SJCRH30 (cell line): ENCODE data around the gene HNRNPR. TPM values are rescaled to one million over a fixed set of nuclear protein-coding genes. Genes with fewer than 3 reads are reported as not detected.

Experiments used
- DNase-seq, 2 experiments: peaks; one replicate each; pipeline ENCODE4 v3.0.0-alpha.2; 2015 to 2020
- H3K27ac ChIP-seq: fragments of 250-450 bp; sonication (Bioruptor Pico); 2 replicates; pipeline ENCODE4 v1.5.1; 2020; ENCODE audit warnings: mild to moderate bottlenecking, moderate library complexity
- H3K27me3 ChIP-seq: fragments of 250-450 bp; sonication (Bioruptor Pico); 2 replicates; pipeline ENCODE4 v1.5.1; 2020; ENCODE audit warnings: mild to moderate bottlenecking, moderate library complexity
- H3K36me3 ChIP-seq: fragments of 250-450 bp; sonication (Bioruptor Pico); 2 replicates; pipeline ENCODE4 v1.5.1; 2020; ENCODE audit warnings: mild to moderate bottlenecking, moderate library complexity
- H3K4me1 ChIP-seq: fragments of 250-450 bp; sonication (Bioruptor Pico); 2 replicates; pipeline ENCODE4 v1.5.1; 2020; ENCODE audit warnings: mild to moderate bottlenecking, moderate library complexity
- H3K4me3 ChIP-seq: fragments of 250-450 bp; sonication (Bioruptor Pico); 2 replicates; pipeline ENCODE4 v1.5.1; 2020; ENCODE audit warnings: mild to moderate bottlenecking, moderate library complexity
- H3K9me3 ChIP-seq: fragments of 250-450 bp; sonication (Bioruptor Pico); replicated peaks from 2 replicates; pipeline ENCODE4 v1.5.1; 2020; ENCODE audit warnings: mild to moderate bottlenecking, moderate library complexity
- total RNA-seq: library from RNA; depleted of rRNA; stranded (reverse); fragments of >200 nt; shearing (Covaris generic); gene quantifications from 2 replicates; pipeline ENCODE4 v1.2.3, GENCODE V29; 2014

HNRNPR gene
- total RNA-seq, 1 experiment from 2014 or later = 380 TPM

- Histone ChIP-seq H3K27ac (no peak overlapping the region), H3K4me3 (no peak overlapping the region), H3K9me3 (peaks cover 29% of the 10 kb centered on the region), H3K4me1 (peaks cover 3% of the 10 kb centered on the region; the same call in 1 of the 2 replicates), H3K27me3 (no peaks in the 10 kb centered on the region), H3K36me3 (peaks cover 32% of the 10 kb centered on the region)
- DNase-seq = no peak
Measured at GRCh38 chr1:23357138-23357908, 13.2 kb upstream of the HNRNPR start.

- Histone ChIP-seq H3K4me3 (no peak overlapping the region), H3K9me3 (peaks cover 22% of the 10 kb centered on the region), H3K4me1 (peaks cover 8% of the 10 kb centered on the region; the same call in 1 of the 2 replicates), H3K27ac (no peak overlapping the region), H3K36me3 (peaks cover 25% of the 10 kb centered on the region), H3K27me3 (no peaks in the 10 kb centered on the region)
- DNase-seq = no peak
Measured at GRCh38 chr1:23356471-23357137, 12.5 kb upstream of the HNRNPR start.

GRCh38 chr1:23354245-23354644 is 10.2 kb upstream of the HNRNPR start:
- no peaks in the 10 kb centered on the region; the same call in 1 of the 2 replicates for H3K9me3 ChIP-seq
- H3K4me1 ChIP-seq = peaks cover 8% of the 10 kb centered on the region; the same call in 1 of the 2 replicates
- no peak overlapping the region for H3K27ac ChIP-seq
- no peak for DNase-seq
- H3K36me3 ChIP-seq = peaks cover 3% of the 10 kb centered on the region
- H3K4me3 ChIP-seq = no peak overlapping the region
- H3K27me3 ChIP-seq = no peaks in the 10 kb centered on the region

- Histone ChIP-seq H3K4me3 (no peak overlapping the region), H3K4me1 (peaks cover 8% of the 10 kb centered on the region; the same call in 1 of the 2 replicates), H3K36me3 (no peaks in the 10 kb centered on the region), H3K27ac (no peak overlapping the region), H3K27me3 (no peaks in the 10 kb centered on the region), H3K9me3 (no peaks in the 10 kb centered on the region; the same call in 1 of the 2 replicates)
- peak; percentile 45 to 77 for DNase-seq
Measured at GRCh38 chr1:23352096-23352695, 8.1 kb upstream of the HNRNPR start.

GRCh38 chr1:23345920-23346319 is 1.8 kb upstream of the HNRNPR start:
- peaks cover 10% of the 10 kb centered on the region; the same call in 1 of the 2 replicates for H3K36me3 ChIP-seq
- no peaks in the 10 kb centered on the region for H3K27me3 ChIP-seq
- H3K27ac ChIP-seq = no peak overlapping the region
- H3K4me1 ChIP-seq = peaks cover 2% of the 10 kb centered on the region
- no peak overlapping the region for H3K4me3 ChIP-seq
- DNase-seq = no peak
- no peaks in the 10 kb centered on the region for H3K9me3 ChIP-seq

- peak overlapping the region; percentile 61 for H3K4me3 ChIP-seq
- no peaks in the 10 kb centered on the region for H3K27me3 ChIP-seq
- H3K27ac ChIP-seq = peak overlapping the region; percentile 96
- no peaks in the 10 kb centered on the region for H3K9me3 ChIP-seq
- peaks cover 17% of the 10 kb centered on the region for H3K36me3 ChIP-seq
- H3K4me1 ChIP-seq = peaks cover 8% of the 10 kb centered on the region
- DNase-seq = peak in 1 of 2 experiments; percentile 34
Measured at GRCh38 chr1:23344987-23345472, 946 bp upstream of the HNRNPR start.

- no peaks in the 10 kb centered on the region for H3K27me3 ChIP-seq
- peaks cover 32% of the 10 kb centered on the region for H3K36me3 ChIP-seq
- DNase-seq = peak; percentile 68
- H3K4me3 ChIP-seq = peak overlapping the region; percentile 86
- H3K4me1 ChIP-seq = peaks cover 8% of the 10 kb centered on the region
- H3K27ac ChIP-seq = peak overlapping the region; percentile 96
- no peaks in the 10 kb centered on the region for H3K9me3 ChIP-seq
Measured at GRCh38 chr1:23343221-23344110, 618 bp downstream of the HNRNPR start.

- peaks cover 45% of the 10 kb centered on the region for H3K36me3 ChIP-seq
Measured at GRCh38 chr1:23341931-23342692, 2.0 kb downstream of the HNRNPR start.

GRCh38 chr1:23339632-23340031 is 4.5 kb downstream of the HNRNPR start:
- H3K9me3 ChIP-seq = no peaks in the 10 kb centered on the region
- no peaks in the 10 kb centered on the region for H3K27me3 ChIP-seq
- H3K36me3 ChIP-seq = peaks cover 66% of the 10 kb centered on the region
- H3K27ac ChIP-seq = no peak overlapping the region
- peaks cover 8% of the 10 kb centered on the region for H3K4me1 ChIP-seq
- no peak for DNase-seq
- H3K4me3 ChIP-seq = no peak overlapping the region

More at GRCh38 chr1:23341931-23342692, 2.0 kb downstream of the HNRNPR start:
- peak in 1 of 2 experiments; percentile 19 for DNase-seq
- Histone ChIP-seq H3K27me3 (no peaks in the 10 kb centered on the region), H3K4me3 (peak overlapping the region; percentile 86), H3K27ac (no peak overlapping the region; the same call in 1 of the 2 replicates), H3K9me3 (no peaks in the 10 kb centered on the region), H3K4me1 (peaks cover 8% of the 10 kb centered on the region)

- H3K4me1 ChIP-seq = peaks cover 8% of the 10 kb centered on the region
- H3K36me3 ChIP-seq = peaks cover 78% of the 10 kb centered on the region
- no peak for DNase-seq
- H3K27me3 ChIP-seq = no peaks in the 10 kb centered on the region
- H3K9me3 ChIP-seq = no peaks in the 10 kb centered on the region
- H3K27ac ChIP-seq = no peak overlapping the region
- H3K4me3 ChIP-seq = no peak overlapping the region
Measured at GRCh38 chr1:23337869-23338268, 6.2 kb downstream of the HNRNPR start.

GRCh38 chr1:23331713-23332112 is 12.4 kb downstream of the HNRNPR start:
- Histone ChIP-seq H3K27me3 (no peaks in the 10 kb centered on the region), H3K9me3 (no peaks in the 10 kb centered on the region), H3K4me3 (no peak overlapping the region), H3K4me1 (no peaks in the 10 kb centered on the region), H3K36me3 (peaks cover 91% of the 10 kb centered on the region), H3K27ac (no peak overlapping the region)
- DNase-seq = no peak

GRCh38 chr1:23330846-23331245 is 13.2 kb downstream of the HNRNPR start:
- H3K4me1 ChIP-seq = no peaks in the 10 kb centered on the region
- H3K36me3 ChIP-seq = peaks cover 95% of the 10 kb centered on the region
- no peak overlapping the region for H3K27ac ChIP-seq
- H3K27me3 ChIP-seq = no peaks in the 10 kb centered on the region
- no peak overlapping the region for H3K4me3 ChIP-seq
- DNase-seq = no peak
- no peaks in the 10 kb centered on the region for H3K9me3 ChIP-seq

GRCh38 chr1:23325393-23325792 is 18.7 kb downstream of the HNRNPR start:
- no peaks in the 10 kb centered on the region for H3K27me3 ChIP-seq
- no peaks in the 10 kb centered on the region for H3K9me3 ChIP-seq
- H3K4me3 ChIP-seq = no peak overlapping the region
- no peak overlapping the region for H3K27ac ChIP-seq
- peaks cover 94% of the 10 kb centered on the region for H3K36me3 ChIP-seq
- no peak for DNase-seq
- no peaks in the 10 kb centered on the region; the same call in 1 of the 2 replicates for H3K4me1 ChIP-seq
